KOPT-K1 (cell line): ENCODE results near the gene LHFPL6.

ENCODE experiments used
- H3K27ac ChIP-seq: fragments of 200-600 bp; sonication (generic); 2 replicates; pipeline ENCODE4 v1.5.1; 2016; ENCODE audit warnings: antibody characterized with exemption, mild to moderate bottlenecking, low read depth, low read length; ENCODE audit not compliant: poor library complexity, severe bottlenecking
- H3K36me3 ChIP-seq: fragments of 200-600 bp; sonication (generic); 2 replicates; pipeline ENCODE4 v1.5.1; 2017; ENCODE audit warnings: antibody characterized with exemption, mild to moderate bottlenecking, low read length, moderate library complexity; ENCODE audit not compliant: insufficient read depth
- H3K9me3 ChIP-seq: fragments of 200-600 bp; sonication (generic); 2 replicates; pipeline ENCODE4 v1.5.1; 2017; ENCODE audit warnings: antibody characterized with exemption, low read length, mild to moderate bottlenecking; ENCODE audit not compliant: insufficient read depth, poor library complexity, severe bottlenecking

LHFPL6 gene

GRCh38 chr13:39321574-39321973 is 281.4 kb downstream of the LHFPL6 start:
- Histone ChIP-seq H3K27ac (no peak overlapping the region), H3K36me3 (no peaks in the 10 kb centered on the region), H3K9me3 (no peaks in the 10 kb centered on the region)

DNA sequence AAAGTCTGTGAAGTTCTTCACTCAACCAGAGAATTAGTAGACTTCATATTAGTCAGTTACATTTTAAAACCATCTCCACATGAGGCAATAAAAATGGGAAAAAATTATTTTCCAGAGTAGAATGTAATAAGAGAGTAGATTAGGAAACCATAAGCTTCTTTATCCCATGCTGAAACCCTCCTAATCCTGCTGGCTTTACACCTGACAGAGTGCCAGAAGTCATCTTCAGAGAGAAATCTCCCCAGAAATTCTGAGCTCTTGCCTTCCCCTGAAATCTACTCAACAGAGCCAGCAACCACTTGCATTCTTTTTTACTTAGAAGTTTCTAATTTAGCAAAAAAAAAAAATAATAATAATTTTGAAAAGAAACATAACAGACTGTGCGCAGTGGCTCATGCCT is 284.8 kb downstream of the LHFPL6 start:
- Histone ChIP-seq H3K9me3 (no peaks in the 10 kb centered on the region), H3K27ac (no peak overlapping the region), H3K36me3 (no peaks in the 10 kb centered on the region)

GRCh38 chr13:39317291-39317690 is 285.7 kb downstream of the LHFPL6 start:
- H3K36me3 ChIP-seq: no peaks in the 10 kb centered on the region
- H3K27ac ChIP-seq: no peak overlapping the region
- H3K9me3 ChIP-seq: no peaks in the 10 kb centered on the region

DNA sequence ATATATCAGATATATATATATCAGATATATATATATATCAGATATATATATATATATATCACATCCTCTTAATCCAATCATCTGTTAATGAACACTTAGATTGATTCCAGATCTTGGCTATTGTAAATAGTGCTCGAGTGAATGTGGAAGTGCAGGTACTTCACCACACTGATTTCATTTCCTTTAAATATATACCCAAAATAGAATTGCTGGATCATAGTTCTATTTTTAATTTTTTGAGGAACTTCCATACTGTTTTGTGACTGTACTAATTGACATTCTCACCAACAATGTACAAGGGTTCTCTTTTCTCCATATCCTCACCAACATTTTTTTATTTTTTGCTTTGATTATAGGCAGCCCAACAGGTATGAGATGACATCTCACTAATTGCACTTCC is 287.2 kb downstream of the LHFPL6 start:
- Histone ChIP-seq H3K27ac (no peak overlapping the region), H3K9me3 (no peaks in the 10 kb centered on the region), H3K36me3 (no peaks in the 10 kb centered on the region)

- Histone ChIP-seq H3K9me3 (no peaks in the 10 kb centered on the region), H3K27ac (no peak overlapping the region), H3K36me3 (no peaks in the 10 kb centered on the region)
These were observed 289.3 kb downstream of the LHFPL6 start for GRCh38 chr13:39313721-39314120.

DNA sequence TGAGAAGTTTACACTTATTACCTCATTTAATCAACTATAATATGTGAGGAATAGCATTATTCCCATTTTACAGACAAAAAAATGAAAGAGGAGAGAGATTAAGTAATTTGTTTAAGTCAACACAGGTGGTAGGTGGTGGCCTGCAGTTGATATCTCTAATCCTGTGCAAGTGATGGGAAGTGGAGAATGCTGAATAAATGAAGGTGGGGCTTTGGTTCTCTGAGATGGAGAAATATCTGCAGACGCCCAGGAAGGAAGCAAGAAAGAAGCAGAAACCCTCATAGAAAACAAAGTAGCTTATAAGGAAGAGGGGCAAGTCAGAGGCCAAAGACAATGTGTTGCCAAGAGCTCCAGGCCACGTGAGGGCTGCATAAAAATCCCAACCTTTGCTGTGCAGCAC is 290.4 kb downstream of the LHFPL6 start:
- H3K27ac ChIP-seq: no peak overlapping the region
- no peaks in the 10 kb centered on the region for H3K9me3 ChIP-seq
- no peaks in the 10 kb centered on the region for H3K36me3 ChIP-seq

DNA sequence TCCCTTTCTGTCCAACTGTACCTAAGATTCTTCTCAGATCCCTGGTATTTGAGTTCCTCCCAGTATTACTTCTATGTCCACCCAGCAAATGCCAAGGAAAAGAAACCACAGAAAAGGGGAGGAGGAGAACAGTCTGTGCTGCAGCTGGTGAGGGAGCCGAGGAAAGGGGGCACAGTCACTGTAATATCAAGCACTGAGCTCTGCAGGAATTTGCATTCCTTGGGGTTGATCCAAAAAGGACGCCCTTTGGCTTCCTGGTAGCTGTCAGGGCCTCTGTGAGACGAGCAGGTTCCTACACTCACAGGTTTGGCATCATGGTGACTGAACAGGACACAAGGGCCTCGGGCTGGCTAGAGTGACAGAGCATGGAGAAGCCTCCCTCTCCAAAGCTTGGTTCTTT is 291.4 kb downstream of the LHFPL6 start:
- no peaks in the 10 kb centered on the region for H3K9me3 ChIP-seq
- no peaks in the 10 kb centered on the region for H3K36me3 ChIP-seq
- no peak overlapping the region for H3K27ac ChIP-seq

DNA sequence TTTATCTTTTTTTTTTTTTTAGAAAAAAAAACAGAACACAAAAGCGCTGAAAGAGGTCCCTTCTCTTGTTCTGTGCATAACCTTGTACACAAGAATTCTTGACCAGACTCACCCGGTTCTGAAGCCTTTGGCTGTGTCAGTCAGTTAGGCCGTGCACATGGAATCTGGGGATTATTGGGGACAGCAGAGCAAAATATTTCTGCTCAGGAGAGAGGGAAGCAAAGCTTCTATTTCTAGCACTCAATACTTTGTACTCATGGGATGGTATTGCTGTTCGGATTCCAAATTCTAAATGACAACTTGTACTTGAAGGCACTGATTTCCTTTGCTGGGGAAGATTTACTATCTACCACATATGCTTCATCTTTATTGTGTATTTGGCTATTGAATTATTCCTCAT is 292.0 kb downstream of the LHFPL6 start:
- Histone ChIP-seq H3K9me3 (no peaks in the 10 kb centered on the region), H3K36me3 (no peaks in the 10 kb centered on the region), H3K27ac (no peak overlapping the region)

DNA sequence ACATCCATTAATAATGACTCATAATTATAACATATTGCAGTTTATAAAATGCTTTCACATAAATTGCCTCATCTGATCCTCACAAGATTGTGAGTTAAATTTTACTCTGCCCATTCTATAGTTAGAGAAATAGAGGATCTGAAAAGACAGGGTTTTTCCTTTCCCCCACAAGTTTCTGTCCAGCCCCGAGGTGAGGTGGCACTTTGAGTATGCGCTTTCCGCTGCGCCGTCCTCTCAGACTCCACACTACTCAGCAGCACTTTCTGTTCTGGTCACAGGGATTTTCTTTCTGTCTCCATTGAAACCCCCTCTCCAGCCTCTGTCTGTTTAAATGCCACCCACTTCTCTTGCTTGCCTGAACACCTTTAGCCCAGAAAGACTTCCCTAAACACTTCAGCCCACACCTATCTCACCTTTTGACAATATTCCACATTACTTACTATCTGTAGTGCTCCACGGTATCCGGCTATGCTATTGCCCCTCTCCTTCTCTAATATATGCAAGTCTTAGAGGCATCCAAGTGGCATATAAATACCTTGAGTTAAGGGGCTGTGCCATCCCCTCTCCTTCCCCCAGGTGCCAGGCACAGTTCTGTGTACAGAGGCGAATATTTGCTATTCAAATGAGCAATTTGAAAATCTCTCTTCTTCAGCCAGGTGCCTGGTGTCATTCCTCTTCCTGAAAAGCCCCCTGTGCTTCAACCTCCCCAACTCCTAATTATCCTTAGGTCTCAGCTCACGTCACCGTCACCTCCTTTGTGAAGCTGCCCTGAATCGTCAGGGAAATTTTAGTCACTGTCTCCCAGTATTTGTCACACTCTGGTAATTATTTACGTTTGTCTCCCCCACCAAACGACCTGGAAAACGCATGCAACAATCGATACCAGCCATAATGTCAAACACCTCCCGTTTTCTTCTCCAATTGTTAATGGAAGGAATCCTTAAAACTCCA is 296.1 kb downstream of the LHFPL6 start:
- H3K9me3 ChIP-seq: no peaks in the 10 kb centered on the region
- H3K36me3 ChIP-seq: no peaks in the 10 kb centered on the region
- no peak overlapping the region for H3K27ac ChIP-seq

- H3K9me3 ChIP-seq: no peaks in the 10 kb centered on the region
- H3K36me3 ChIP-seq: no peaks in the 10 kb centered on the region
- no peak overlapping the region for H3K27ac ChIP-seq
These were observed 300.2 kb downstream of the LHFPL6 start for GRCh38 chr13:39302820-39303219.

DNA sequence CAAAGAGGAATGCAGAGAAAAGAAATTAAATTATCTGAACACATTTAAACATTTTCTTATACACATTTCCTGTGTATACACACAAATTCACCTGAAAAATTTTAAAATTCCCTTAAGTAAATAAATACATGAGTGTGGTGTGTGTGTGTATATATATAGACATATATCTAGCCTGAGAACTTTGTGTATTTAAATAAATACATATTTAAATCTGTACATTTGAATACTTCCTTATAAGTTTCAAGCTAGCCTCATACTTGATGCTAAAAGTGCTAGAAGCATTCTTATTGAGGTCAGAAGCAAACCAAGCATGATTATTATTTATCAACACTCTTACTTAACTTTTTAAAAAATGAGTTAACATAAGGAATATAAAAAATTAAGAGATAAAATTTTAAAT is 304.0 kb downstream of the LHFPL6 start:
- H3K9me3 ChIP-seq: peaks cover 12% of the 10 kb centered on the region
- H3K27ac ChIP-seq: no peak overlapping the region
- no peaks in the 10 kb centered on the region for H3K36me3 ChIP-seq

DNA sequence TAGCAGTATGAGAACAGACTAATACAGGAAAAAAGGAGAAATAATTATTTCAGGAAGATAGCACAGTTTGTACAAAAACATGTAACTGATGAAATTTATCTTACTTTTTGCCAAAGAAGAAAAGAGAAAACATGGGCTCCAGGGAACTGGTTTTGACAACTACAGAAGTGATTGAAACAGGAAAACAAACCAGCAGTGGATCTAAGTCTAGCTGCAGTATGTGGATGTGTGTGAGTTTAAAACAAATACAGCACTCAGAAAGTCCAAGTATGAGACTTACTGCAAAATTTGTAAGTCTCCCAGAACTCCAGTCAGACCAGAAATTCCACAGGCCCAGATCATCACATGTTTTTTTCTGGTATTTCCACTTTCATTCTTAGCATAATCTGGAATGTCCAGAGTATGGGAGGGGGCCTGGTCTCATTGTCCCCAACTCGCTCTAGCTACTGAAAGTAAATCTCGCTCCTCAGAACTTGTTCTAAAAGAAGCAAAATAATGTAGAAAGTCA is 305.3 kb downstream of the LHFPL6 start:
- Histone ChIP-seq H3K9me3 (peaks cover 12% of the 10 kb centered on the region), H3K27ac (no peak overlapping the region), H3K36me3 (no peaks in the 10 kb centered on the region)

DNA sequence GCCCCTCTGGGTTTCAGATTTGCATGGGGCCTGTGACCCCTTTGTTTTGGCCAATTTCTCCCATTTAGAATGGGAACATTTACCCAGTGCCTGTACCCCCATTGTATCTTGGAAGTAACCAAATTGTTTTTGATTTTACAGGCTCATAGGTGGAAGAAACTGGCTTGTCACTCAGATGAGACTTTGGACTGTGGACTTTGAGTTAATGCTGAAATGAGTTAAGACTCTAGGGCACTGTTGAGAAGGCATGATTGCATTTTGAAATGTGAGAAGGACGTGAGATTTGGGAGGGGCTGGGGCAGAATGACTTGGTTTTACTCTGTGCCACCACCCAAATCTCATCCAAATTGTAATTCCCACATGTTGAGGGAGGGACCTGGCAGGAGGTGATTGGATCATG is 306.0 kb downstream of the LHFPL6 start:
- Histone ChIP-seq H3K27ac (no peak overlapping the region), H3K9me3 (peaks cover 12% of the 10 kb centered on the region)

GRCh38 chr13:39296193-39296592 is 306.8 kb downstream of the LHFPL6 start:
- H3K9me3 ChIP-seq: peaks cover 12% of the 10 kb centered on the region
- H3K36me3 ChIP-seq: no peaks in the 10 kb centered on the region
- H3K27ac ChIP-seq: no peak overlapping the region

More for the DNA sequence above, 306.0 kb downstream of the LHFPL6 start:
- H3K36me3 ChIP-seq: no peaks in the 10 kb centered on the region
